Measurements from ENCODE around the gene HSD11B1L.
"Not testable (repeated sequence)": the region's sequence is repeated elsewhere in the genome, so short reads cannot be mapped to it uniquely, and the experiment has no call there.

HSD11B1L gene

GRCh38 chr19:5688262-5688881, 7.5 kb downstream of the HSD11B1L start:
- not testable (repeated sequence) for DNase-seq

GRCh38 chr19:5690125-5690954, 9.5 kb downstream of the HSD11B1L start, which contains the start of gene RPL36:
Gene RPL36 (plus strand): TSS chr19:5690295. CDS start chr19:5690508, 213 bp downstream.
- DNase-seq: peak; percentile 96

- peak; percentile 16 for DNase-seq
Observed at GRCh38 chr19:5690955-5691821, 10.4 kb downstream of the HSD11B1L start.

- DNase-seq: no peak
Observed at GRCh38 chr19:5691822-5692722, 11.2 kb downstream of the HSD11B1L start.

GRCh38 chr19:5692723-5693194, 11.9 kb downstream of the HSD11B1L start:
- DNase-seq: no peak

- DNase-seq: no peak
Observed at GRCh38 chr19:5693195-5694166, 12.7 kb downstream of the HSD11B1L start.

GRCh38 chr19:5694167-5694955, 13.5 kb downstream of the HSD11B1L start:
- DNase-seq: no peak

GRCh38 chr19:5694956-5695648, 14.3 kb downstream of the HSD11B1L start:
- no peak for DNase-seq

- DNase-seq: no peak
Observed at GRCh38 chr19:5695649-5696195, 14.9 kb downstream of the HSD11B1L start.

GRCh38 chr19:5696196-5697021, 15.6 kb downstream of the HSD11B1L start:
- no peak for DNase-seq

- no peak for DNase-seq
Observed at GRCh38 chr19:5697022-5697889, 16.4 kb downstream of the HSD11B1L start.

GRCh38 chr19:5697890-5698634, 17.2 kb downstream of the HSD11B1L start:
- no peak for DNase-seq

- no peak for DNase-seq
Observed at GRCh38 chr19:5698635-5699422, 18.0 kb downstream of the HSD11B1L start.

- DNase-seq: no peak
Observed at GRCh38 chr19:5700455-5701092, 19.7 kb downstream of the HSD11B1L start.

GRCh38 chr19:5702053-5702410, 21.2 kb downstream of the HSD11B1L start:
- DNase-seq: not testable (repeated sequence)
